ENCODE measurements around the gene PSMD11. TPM values are rescaled to one million over a fixed set of nuclear protein-coding genes. Genes with fewer than 3 reads are reported as not detected.

Gene PSMD11
- total RNA-seq, 1 experiment from 2014 or later: 169 TPM

DNA sequence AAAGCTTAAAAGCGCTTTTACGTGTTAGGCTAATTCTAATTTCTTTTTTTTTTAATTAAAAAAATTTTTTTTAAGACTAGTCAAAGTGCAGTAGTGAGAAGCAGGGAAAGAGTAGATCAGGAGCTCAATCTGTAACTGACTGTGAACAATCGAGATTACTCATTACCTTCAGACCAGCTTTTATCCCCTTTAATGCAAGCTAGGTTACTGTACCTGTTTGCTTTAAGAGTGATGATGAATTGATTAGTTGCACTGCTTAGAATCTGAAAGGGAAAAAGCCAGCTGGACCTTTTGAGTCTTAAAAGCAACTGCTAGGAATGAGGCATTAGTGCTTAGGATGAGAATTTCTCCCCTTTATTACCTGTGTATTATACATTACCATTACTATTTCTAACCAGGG lies 19.0 kb downstream of the PSMD11 start:
- Histone ChIP-seq H3K14ac (ENCODE audit: insufficient read depth, low read length) (no peak overlapping the region), H3K23ac (ENCODE audit: insufficient read length, low read depth, low read length) (no peak overlapping the region), H3K18ac (ENCODE audit: insufficient read length, low read depth, low read length) (no peak overlapping the region), H3K79me1 (ENCODE audit: insufficient read depth, low read depth, low read length, poor library complexity, severe bottlenecking) (peaks cover 3% of the 10 kb centered on the region), H3K4me1 (ENCODE audit: insufficient read depth, low read length) (no peaks in the 10 kb centered on the region), H2BK120ac (ENCODE audit: low read depth, low read length, poor library complexity, severe bottlenecking) (no peak overlapping the region), H3K23me2 (ENCODE audit: insufficient read length, low read depth, low read length, poor library complexity, severe bottlenecking) (no peaks in the 10 kb centered on the region), H2BK12ac (ENCODE audit: insufficient read length, low read depth, low read length) (no peak overlapping the region), H3K27ac (ENCODE audit: insufficient read length, low read depth, low read length) (no peak overlapping the region), H2AFZ (ENCODE audit: low read length) (no peak overlapping the region), H2BK15ac (ENCODE audit: low read depth, low read length) (no peak overlapping the region), H3K56ac (ENCODE audit: insufficient read length, low read depth, low read length) (no peak overlapping the region), H3K9me3 (ENCODE audit: control insufficient read depth, low read depth, low read length) (no peaks in the 10 kb centered on the region), H3K27me3 (ENCODE audit: insufficient read depth, low read length) (no peaks in the 10 kb centered on the region), H3K9ac (ENCODE audit: extremely low read depth, insufficient read length, low read length) (no peak overlapping the region), H4K91ac (ENCODE audit: insufficient read length, low read depth, low read length) (no peak overlapping the region), H3K4me2 (ENCODE audit: insufficient read depth, insufficient read length, low read length) (no peak overlapping the region), H2BK5ac (ENCODE audit: insufficient read length, low read length) (no peak overlapping the region), H2BK20ac (ENCODE audit: low read depth, low read length, poor library complexity, severe bottlenecking) (no peak overlapping the region), H2AK5ac (ENCODE audit: insufficient read length, low read length) (no peak overlapping the region), H3K4ac (ENCODE audit: low read depth, low read length) (no peak overlapping the region), H4K20me1 (ENCODE audit: control insufficient read depth, insufficient read depth, insufficient read length) (no peaks in the 10 kb centered on the region), H3K79me2 (ENCODE audit: insufficient read depth, low read length) (peaks cover 4% of the 10 kb centered on the region; the same call in 1 of the 2 replicates), H4K5ac (ENCODE audit: insufficient read length, low read depth, low read length) (no peak overlapping the region), H4K8ac (replicated peaks; ENCODE audit: insufficient read length, low read depth, low read length) (no peak overlapping the region), H3T11ph (ENCODE audit: low read length) (no peak overlapping the region)
- TF ChIP-seq, protein P1, sequence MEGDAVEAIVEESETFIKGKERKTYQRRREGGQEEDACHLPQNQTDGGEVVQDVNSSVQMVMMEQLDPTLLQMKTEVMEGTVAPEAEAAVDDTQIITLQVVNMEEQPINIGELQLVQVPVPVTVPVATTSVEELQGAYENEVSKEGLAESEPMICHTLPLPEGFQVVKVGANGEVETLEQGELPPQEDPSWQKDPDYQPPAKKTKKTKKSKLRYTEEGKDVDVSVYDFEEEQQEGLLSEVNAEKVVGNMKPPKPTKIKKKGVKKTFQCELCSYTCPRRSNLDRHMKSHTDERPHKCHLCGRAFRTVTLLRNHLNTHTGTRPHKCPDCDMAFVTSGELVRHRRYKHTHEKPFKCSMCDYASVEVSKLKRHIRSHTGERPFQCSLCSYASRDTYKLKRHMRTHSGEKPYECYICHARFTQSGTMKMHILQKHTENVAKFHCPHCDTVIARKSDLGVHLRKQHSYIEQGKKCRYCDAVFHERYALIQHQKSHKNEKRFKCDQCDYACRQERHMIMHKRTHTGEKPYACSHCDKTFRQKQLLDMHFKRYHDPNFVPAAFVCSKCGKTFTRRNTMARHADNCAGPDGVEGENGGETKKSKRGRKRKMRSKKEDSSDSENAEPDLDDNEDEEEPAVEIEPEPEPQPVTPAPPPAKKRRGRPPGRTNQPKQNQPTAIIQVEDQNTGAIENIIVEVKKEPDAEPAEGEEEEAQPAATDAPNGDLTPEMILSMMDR (conservative IDR thresholded peaks at IDR 0.05): no peak
- peaks cover 0 to 3% of the 10 kb centered on the region in 2 experiments; a peak in 1 of 4 replicates for H3K4me1 Mint-ChIP-seq
- H3K36me3 Mint-ChIP-seq (ENCODE audit: insufficient read depth in 1 of 3, low read depth in 3 of 3): peaks cover 46 to 86% (median 59%) of the 10 kb centered on the region in 3 experiments
- no peak overlapping the region for H3K27ac Mint-ChIP-seq
- no peak for DNase-seq
- H3K9me3 Mint-ChIP-seq: no peaks in the 10 kb centered on the region; a peak in 1 of 5 replicates
- H3K27me3 Mint-ChIP-seq (ENCODE audit: low read depth): no peaks in the 10 kb centered on the region
- no CpG with 5 or more reads among the region's 3 CpGs for WGBS (ENCODE audit: extremely low coverage, insufficient read length, low lambda C conversion rate)
- H3K4me3 Mint-ChIP-seq: no peak overlapping the region
